IMR-90 (cell line): ENCODE data around the gene PERM1. TPM values are rescaled to one million over a fixed set of nuclear protein-coding genes. Genes with fewer than 3 reads are reported as not detected.

Experiments
- ATAC-seq: fragments of 200-7000 bp; cut with Tn5 transposase; 2 replicates; pipeline ENCODE4 v1.9.1; 2020; ENCODE audit warnings: low read depth, mild to moderate bottlenecking, moderate library complexity
- BruUV-seq: library from RNA; stranded (reverse); fragments of 400-500 nt; replicated peaks from 2 replicates; lab custom pipeline; 2021; lab: Mats Ljungman, UMichigan
- CTCF ChIA-PET: fragments of 300-600 bp; formaldehyde crosslinking; extraction: SDS; loops from one replicate; lab custom pipeline; 2021; ENCODE audit warnings: antibody characterized with exemption; lab: Yijun Ruan, JAX
- POLR2A ChIA-PET: fragments of 300-600 bp; sonication (Branson Sonifier 250); formaldehyde crosslinking; loops from one replicate; lab custom pipeline; 2022; ENCODE audit warnings: antibody characterized with exemption; ENCODE audit not compliant: unreplicated experiment; lab: Charles Lee
- DNase-seq: peaks from one replicate; pipeline ENCODE4 v3.0.0; 2013
- H2AFZ ChIP-seq: replicated peaks from 2 replicates; pipeline ENCODE3; 2013; ENCODE audit warnings: low read length, mild to moderate bottlenecking; ENCODE audit not compliant: poor library complexity
- H2AK5ac ChIP-seq: 2 replicates; pipeline ENCODE4 v1.6.1; 2013; ENCODE audit warnings: low read depth, low read length, inconsistent platforms
- H2AK9ac ChIP-seq: replicated peaks from 2 replicates; pipeline ENCODE3; 2013; ENCODE audit warnings: mild to moderate bottlenecking, low read depth, low read length, moderate library complexity; ENCODE audit not compliant: poor library complexity
- H2BK120ac ChIP-seq: 2 replicates; pipeline ENCODE4 v1.6.1; 2013; ENCODE audit warnings: low read depth, low read length, inconsistent platforms
- H2BK15ac ChIP-seq: 3 replicates; pipeline ENCODE4 v1.6.1; 2013; ENCODE audit warnings: low read depth, low read length, inconsistent platforms
- H2BK20ac ChIP-seq: 2 replicates; pipeline ENCODE4 v1.6.1; 2013; ENCODE audit warnings: low read depth, mild to moderate bottlenecking, inconsistent platforms, low read length, moderate library complexity
- H2BK5ac ChIP-seq: 2 replicates; pipeline ENCODE4 v1.6.1; 2013; ENCODE audit warnings: mild to moderate bottlenecking, low read depth, low read length, inconsistent platforms; ENCODE audit not compliant: poor library complexity, severe bottlenecking
- H3K14ac ChIP-seq: replicated peaks from 2 replicates; pipeline ENCODE4 v1.6.1; 2013; ENCODE audit warnings: low read depth, low read length, inconsistent platforms
- H3K18ac ChIP-seq: 2 replicates; pipeline ENCODE4 v1.6.1; 2013; ENCODE audit warnings: low read depth, low read length, control low read depth
- H3K23ac ChIP-seq: 2 replicates; pipeline ENCODE4 v1.6.1; 2013; ENCODE audit warnings: low read depth, low read length, inconsistent platforms
- H3K27ac ChIP-seq: 2 replicates; pipeline ENCODE4 v1.5.1; 2013; ENCODE audit warnings: mild to moderate bottlenecking, control low read depth, low read length; ENCODE audit not compliant: insufficient read depth
- H3K27me3 ChIP-seq: 2 replicates; pipeline ENCODE4 v1.6.1; 2013; ENCODE audit warnings: low read length; ENCODE audit not compliant: control insufficient read depth, insufficient read depth
- H3K36me3 ChIP-seq: 2 replicates; pipeline ENCODE4 v1.6.1; 2013; ENCODE audit warnings: low read length, mixed read lengths; ENCODE audit not compliant: control insufficient read depth, insufficient read depth
- H3K4ac ChIP-seq: 2 replicates; pipeline ENCODE4 v1.6.1; 2013; ENCODE audit warnings: low read depth, low read length, inconsistent platforms
- H3K4me1 ChIP-seq: 2 replicates; pipeline ENCODE4 v1.6.1; 2013; ENCODE audit warnings: low read length, mixed read lengths; ENCODE audit not compliant: control insufficient read depth, insufficient read depth
- H3K4me2 ChIP-seq: 2 replicates; pipeline ENCODE4 v1.6.1; 2013; ENCODE audit warnings: low read depth, mild to moderate bottlenecking, control low read depth, low read length, moderate library complexity
- H3K4me3 ChIP-seq: 2 replicates; pipeline ENCODE4 v1.5.1; 2013; ENCODE audit warnings: low read depth, mild to moderate bottlenecking, control low read depth, low read length, moderate library complexity; ENCODE audit not compliant: insufficient read depth
- H3K56ac ChIP-seq: 2 replicates; pipeline ENCODE4 v1.6.1; 2013; ENCODE audit warnings: low read length, inconsistent platforms; ENCODE audit not compliant: insufficient read depth; ENCODE audit errors: extremely low read depth
- H3K79me1 ChIP-seq, 2 experiments: 2 replicates each; pipeline ENCODE4 v1.6.1; 2013; ENCODE audit warnings: low read length in 2 of 2, inconsistent platforms in 1 of 2, low read depth in 1 of 2
- H3K9ac ChIP-seq: 2 replicates; pipeline ENCODE4 v1.6.1; 2013; ENCODE audit warnings: low read depth, low read length, control low read depth
- H3K9me1 ChIP-seq: 2 replicates; pipeline ENCODE4 v1.6.1; 2013; ENCODE audit warnings: low read length, inconsistent platforms; ENCODE audit not compliant: insufficient read depth
- H3K9me3 ChIP-seq: 2 replicates; pipeline ENCODE4 v1.6.1; 2013; ENCODE audit warnings: low read length; ENCODE audit not compliant: control insufficient read depth, insufficient read depth
- H4K20me1 ChIP-seq: 2 replicates; pipeline ENCODE4 v1.6.1; 2013; ENCODE audit warnings: low read length, inconsistent platforms; ENCODE audit not compliant: insufficient read depth
- H4K5ac ChIP-seq: 2 replicates; pipeline ENCODE4 v1.6.1; 2013; ENCODE audit warnings: mild to moderate bottlenecking, low read depth, low read length, control low read depth
- H4K8ac ChIP-seq, 2 experiments: 2 replicates each; pipeline ENCODE4 v1.6.1; 2013; ENCODE audit warnings: low read depth in 2 of 2, low read length in 2 of 2, control low read depth in 1 of 2, inconsistent platforms in 1 of 2
- H4K91ac ChIP-seq: 2 replicates; pipeline ENCODE4 v1.6.1; 2013; ENCODE audit warnings: low read depth, low read length, inconsistent platforms; ENCODE audit not compliant: insufficient read depth
- BHLHE40 ChIP-seq: fragments of 150-350 bp; IDR thresholded peaks from 2 replicates; pipeline ENCODE4 v1.6.1; 2016; ENCODE audit warnings: mild to moderate bottlenecking, low read depth, low read length
- CEBPB ChIP-seq: IDR thresholded peaks from 2 replicates; pipeline ENCODE4 v1.6.1; 2012; ENCODE audit warnings: low read depth, low read length, improper control_type of control experiment
- CHD1 ChIP-seq: IDR thresholded peaks from 2 replicates; pipeline ENCODE4 v1.6.1; 2012; ENCODE audit warnings: low read depth, low read length, improper control_type of control experiment
- FOS ChIP-seq: fragments of 150-350 bp; IDR thresholded peaks from 2 replicates; pipeline ENCODE4 v1.6.1; 2016; ENCODE audit warnings: low read depth, low read length
- MAFK ChIP-seq: IDR thresholded peaks from 2 replicates; pipeline ENCODE4 v1.6.1; 2012; ENCODE audit warnings: low read depth, low read length, improper control_type of control experiment
- MXI1 ChIP-seq: IDR thresholded peaks from 2 replicates; pipeline ENCODE4 v1.6.1; 2012; ENCODE audit warnings: low read depth, mild to moderate bottlenecking, low read length, moderate library complexity, borderline replicate concordance
- NFE2L2 ChIP-seq: fragments of 150-350 bp; IDR thresholded peaks from 2 replicates; pipeline ENCODE4 v1.6.1; 2016; ENCODE audit warnings: low read depth, mild to moderate bottlenecking, low read length
- POLR2A ChIP-seq: IDR thresholded peaks from 2 replicates; pipeline ENCODE4 v1.6.1; 2012; ENCODE audit warnings: mild to moderate bottlenecking, low read depth, low read length
- RAD21 ChIP-seq: IDR thresholded peaks from 2 replicates; pipeline ENCODE4 v1.6.1; 2012; ENCODE audit warnings: low read length, improper control_type of control experiment
- RCOR1 ChIP-seq: IDR thresholded peaks from 2 replicates; pipeline ENCODE4 v1.6.1; 2012; ENCODE audit warnings: mild to moderate bottlenecking, low read length, improper control_type of control experiment; ENCODE audit not compliant: insufficient replicate concordance
- RFX5 ChIP-seq: IDR thresholded peaks from 2 replicates; pipeline ENCODE4 v1.8.0; 2012; ENCODE audit warnings: low read depth, mild to moderate bottlenecking, low read length, moderate library complexity
- SMC3 ChIP-seq: fragments of 150-350 bp; IDR thresholded peaks from 2 replicates; pipeline ENCODE4 v1.6.1; 2016; ENCODE audit warnings: low read depth, mild to moderate bottlenecking, antibody characterized with exemption, low read length, moderate library complexity
- WGBS, 2 experiments: methylation state at CpG; one replicate each; pipeline versions ENCODE4 v1.1.5 to v1.1.7; 2013; ENCODE audit warnings: missing lambda C conversion rate in 2 of 2; ENCODE audit not compliant: insufficient read length in 1 of 2; ENCODE audit errors: extremely low coverage in 2 of 2; 5-methylcytosine and 5-hydroxymethylcytosine counted together
- dilution Hi-C: fragments of 300-500 bp; cut with HindIII; formaldehyde crosslinking; loops from one replicate; pipeline ENCODE4 v1.14.3; 2018; ENCODE audit warnings: low sequenced_read_pairs; ENCODE audit not compliant: unreplicated experiment
- in situ Hi-C: fragments of 300-500 bp; cut with MboI; formaldehyde crosslinking; loops from 3 replicates; pipeline ENCODE4 v1.14.3; 2019; ENCODE audit warnings: low sequenced_read_pairs, inconsistent platforms, mixed read lengths
- intact Hi-C: fragments of 100-400 bp; cut with micrococcal nuclease; formaldehyde crosslinking; loops from 2 replicates; pipeline ENCODE4 v1.10.0; 2022
- polyA plus RNA-seq, 3 experiments: library from polyadenylated mRNA; depleted of rRNA; stranded (reverse); fragments of >200 nt; gene quantifications; 2 replicates each; pipeline ENCODE4 v1.2.3, GENCODE V29; 2012; ENCODE audit warnings: low replicate concordance in 1 of 3
- total RNA-seq: library from RNA; depleted of rRNA; stranded (reverse); fragments of >200 nt; gene quantifications from 2 replicates; pipeline ENCODE4 v1.2.3, GENCODE V29; 2012
- TF ChIP-seq, protein P1 (sequence below): fragments of 150-350 bp; IDR thresholded peaks from 2 replicates; pipeline ENCODE4 v1.6.1; 2017; ENCODE audit warnings: mild to moderate bottlenecking, antibody characterized with exemption, low read length, low read depth
- TF ChIP-seq, protein P2 (sequence below): conservative IDR thresholded peaks from 2 replicates; pipeline ENCODE4 v1.5.1; 2012; ENCODE audit warnings: mild to moderate bottlenecking, low read depth, low read length, improper control_type of control experiment

PERM1 gene
- total and polyA plus RNA-seq, 2 of the 4 experiments (the other 2 are of a cell fraction): not detected

DNA sequence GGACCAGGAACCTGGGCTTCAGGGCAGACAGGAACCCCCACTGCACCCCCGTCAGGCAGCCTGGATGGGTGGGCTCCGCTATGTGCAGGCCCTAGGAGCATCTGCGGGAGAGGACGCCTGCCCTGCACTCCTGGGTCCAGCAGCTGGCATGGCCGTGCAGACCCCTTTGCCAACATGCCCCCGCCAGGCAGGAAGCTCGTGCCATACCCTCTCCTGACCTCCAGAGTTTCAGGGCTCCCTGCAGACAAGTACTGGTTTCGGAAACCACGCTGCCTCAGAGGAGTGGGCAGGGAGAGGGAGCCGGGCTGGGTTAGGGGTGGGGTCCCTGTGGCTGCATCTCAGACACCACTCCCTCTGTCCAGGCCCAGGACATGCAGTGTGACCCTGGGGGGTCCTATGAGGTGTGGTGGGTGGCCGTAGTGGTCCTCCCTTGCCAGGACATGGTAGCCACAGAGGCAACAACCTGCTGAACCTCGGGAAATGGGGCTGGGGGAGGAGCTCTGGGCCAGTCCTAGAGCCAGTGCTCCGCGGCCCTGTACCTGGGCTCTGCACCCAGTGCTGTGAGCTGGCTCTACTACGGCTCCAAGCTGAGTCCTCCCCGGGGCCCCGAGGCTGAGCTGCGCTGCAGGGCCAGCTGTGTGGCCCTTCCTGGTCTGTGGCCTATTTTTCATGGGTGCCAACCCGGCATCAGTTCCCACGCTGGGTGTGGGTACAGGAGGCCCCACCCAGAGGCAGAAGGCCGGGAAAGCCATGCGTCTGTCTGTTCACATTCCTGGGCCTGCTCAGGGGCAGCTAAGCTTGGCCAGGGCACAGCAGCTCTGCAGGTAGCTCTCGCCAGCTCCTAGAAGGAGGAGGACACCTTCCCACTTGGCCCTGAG, 14.2 kb downstream of the PERM1 start:
- Histone ChIP-seq H3K4me1 (peaks cover 6% of the 10 kb centered on the region; the same call in 1 of the 2 replicates), H2AK5ac (peak overlapping the region; percentile 72; the same call in 1 of the 2 replicates), H2BK120ac (no peak overlapping the region), H3K4me2 (no peak overlapping the region), H3K9ac (no peak overlapping the region), H3K23ac (no peak overlapping the region), H2BK20ac (no peak overlapping the region), H4K91ac (no peak overlapping the region; the same call in 1 of the 2 replicates), H3K79me1 (peaks cover 0 to 10% of the 10 kb centered on the region in 2 experiments; a peak in 1 of 4 replicates), H3K4me3 (no peak overlapping the region), H4K5ac (no peak overlapping the region), H4K8ac (peak overlapping the region in 1 of 2 experiments; percentile 59; a peak in 2 of 4 replicates), H3K36me3 (peaks cover 11% of the 10 kb centered on the region), H3K4ac (no peak overlapping the region; the same call in 1 of the 2 replicates), H2AFZ (peak overlapping the region; percentile 91), H4K20me1 (no peaks in the 10 kb centered on the region; the same call in 1 of the 2 replicates), H3K14ac (no peak overlapping the region), H3K9me3 (no peaks in the 10 kb centered on the region), H3K27ac (no peak overlapping the region), H2BK5ac (no peak overlapping the region), H3K56ac (no peak overlapping the region), H3K18ac (no peak overlapping the region), H3K9me1 (peaks cover 6% of the 10 kb centered on the region), H2AK9ac (peak overlapping the region; percentile 81), H2BK15ac (no peak overlapping the region), H3K27me3 (peaks cover 5% of the 10 kb centered on the region; the same call in 1 of the 2 replicates)
- ATAC-seq: no peak
- WGBS, 2 experiments: 84% methylated on average over 8 of the region's 23 CpGs; no CpG with 5 or more reads in 1 of the 2 experiments
- in situ Hi-C loops (no loop called here), intact Hi-C loops (no loop called here), dilution Hi-C loops (no loop called here)
- CTCF ChIA-PET: no interaction called here
- DNase-seq: no peak
- no TSS peak for BruUV-seq
- POLR2A ChIA-PET: no interaction called here
- TF ChIP-seq CHD1 (no peak), SMC3 (no peak), CEBPB (no peak), MAFK (no peak), RAD21 (no peak), POLR2A (no peak), FOS (no peak), NFE2L2 (no peak), BHLHE40 (no peak), RFX5 (no peak), MXI1 (no peak), RCOR1 (no peak)
- TF ChIP-seq, protein P1, sequence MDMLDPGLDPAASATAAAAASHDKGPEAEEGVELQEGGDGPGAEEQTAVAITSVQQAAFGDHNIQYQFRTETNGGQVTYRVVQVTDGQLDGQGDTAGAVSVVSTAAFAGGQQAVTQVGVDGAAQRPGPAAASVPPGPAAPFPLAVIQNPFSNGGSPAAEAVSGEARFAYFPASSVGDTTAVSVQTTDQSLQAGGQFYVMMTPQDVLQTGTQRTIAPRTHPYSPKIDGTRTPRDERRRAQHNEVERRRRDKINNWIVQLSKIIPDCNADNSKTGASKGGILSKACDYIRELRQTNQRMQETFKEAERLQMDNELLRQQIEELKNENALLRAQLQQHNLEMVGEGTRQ: no peak
- TF ChIP-seq, protein P2, sequence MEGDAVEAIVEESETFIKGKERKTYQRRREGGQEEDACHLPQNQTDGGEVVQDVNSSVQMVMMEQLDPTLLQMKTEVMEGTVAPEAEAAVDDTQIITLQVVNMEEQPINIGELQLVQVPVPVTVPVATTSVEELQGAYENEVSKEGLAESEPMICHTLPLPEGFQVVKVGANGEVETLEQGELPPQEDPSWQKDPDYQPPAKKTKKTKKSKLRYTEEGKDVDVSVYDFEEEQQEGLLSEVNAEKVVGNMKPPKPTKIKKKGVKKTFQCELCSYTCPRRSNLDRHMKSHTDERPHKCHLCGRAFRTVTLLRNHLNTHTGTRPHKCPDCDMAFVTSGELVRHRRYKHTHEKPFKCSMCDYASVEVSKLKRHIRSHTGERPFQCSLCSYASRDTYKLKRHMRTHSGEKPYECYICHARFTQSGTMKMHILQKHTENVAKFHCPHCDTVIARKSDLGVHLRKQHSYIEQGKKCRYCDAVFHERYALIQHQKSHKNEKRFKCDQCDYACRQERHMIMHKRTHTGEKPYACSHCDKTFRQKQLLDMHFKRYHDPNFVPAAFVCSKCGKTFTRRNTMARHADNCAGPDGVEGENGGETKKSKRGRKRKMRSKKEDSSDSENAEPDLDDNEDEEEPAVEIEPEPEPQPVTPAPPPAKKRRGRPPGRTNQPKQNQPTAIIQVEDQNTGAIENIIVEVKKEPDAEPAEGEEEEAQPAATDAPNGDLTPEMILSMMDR: no peak
